Mesenchymal stem cell (in vitro differentiated cells and primary cell): ENCODE measurements around the gene SYF2.
"Not testable (repeated sequence)": the region's sequence is repeated elsewhere in the genome, so short reads cannot be mapped to it uniquely, and the experiment has no call there.

Experiments
- DNase-seq: peaks from one replicate; pipeline ENCODE4 v3.0.0-alpha.2; 2013
- H2AFZ ChIP-seq: one replicate; pipeline ENCODE4 v1.6.1; 2013; ENCODE audit warnings: low read depth, mild to moderate bottlenecking, control low read depth, inconsistent platforms, low read length, moderate library complexity
- H2AK5ac ChIP-seq: 2 replicates; pipeline ENCODE4 v1.6.1; 2013; ENCODE audit warnings: low read length, moderate library complexity, mild to moderate bottlenecking, inconsistent platforms; ENCODE audit not compliant: severe bottlenecking
- H2BK120ac ChIP-seq: one replicate; pipeline ENCODE4 v1.6.1; 2013; ENCODE audit warnings: low read depth, mild to moderate bottlenecking, inconsistent platforms, low read length, moderate library complexity
- H2BK12ac ChIP-seq, 2 experiments: one replicate each; pipeline ENCODE4 v1.6.1; 2013; ENCODE audit warnings: inconsistent platforms in 2 of 2, low read length in 2 of 2, mild to moderate bottlenecking in 2 of 2, moderate library complexity in 2 of 2, control low read depth in 1 of 2
- H2BK15ac ChIP-seq: one replicate; pipeline ENCODE4 v1.6.1; 2013; ENCODE audit warnings: mild to moderate bottlenecking, low read depth, inconsistent platforms; ENCODE audit not compliant: poor library complexity, severe bottlenecking
- H2BK5ac ChIP-seq: 2 replicates; pipeline ENCODE4 v1.6.1; 2013; ENCODE audit warnings: low read depth, mild to moderate bottlenecking, low read length, control low read depth, inconsistent platforms; ENCODE audit not compliant: poor library complexity, severe bottlenecking
- H3K14ac ChIP-seq, 2 experiments: one replicate each; pipeline ENCODE4 v1.6.1; 2013; ENCODE audit warnings: inconsistent platforms in 2 of 2, low read length in 2 of 2, control low read depth in 1 of 2, mild to moderate bottlenecking in 1 of 2, moderate library complexity in 1 of 2
- H3K18ac ChIP-seq, 2 experiments: one replicate each; pipeline ENCODE4 v1.6.1; 2013; ENCODE audit warnings: inconsistent platforms in 2 of 2, low read length in 2 of 2, control low read depth in 1 of 2, low read depth in 1 of 2, mild to moderate bottlenecking in 1 of 2
- H3K23ac ChIP-seq, 2 experiments: one replicate each; pipeline ENCODE4 v1.6.1; 2013; ENCODE audit warnings: inconsistent platforms in 2 of 2, low read length in 2 of 2, mild to moderate bottlenecking in 2 of 2, moderate library complexity in 2 of 2, control low read depth in 1 of 2
- H3K27ac ChIP-seq: 2 replicates; pipeline ENCODE4 v1.5.1; 2013; ENCODE audit warnings: mild to moderate bottlenecking, moderate library complexity, low read length, control low read depth, inconsistent platforms; ENCODE audit not compliant: poor library complexity, severe bottlenecking
- H3K27me3 ChIP-seq, 2 experiments: 2 replicates each; pipeline versions ENCODE4 v1.6.1 to v1.7.0; 2013; ENCODE audit warnings: low read length in 2 of 2, mild to moderate bottlenecking in 2 of 2, moderate library complexity in 2 of 2, control low read depth in 1 of 2, inconsistent platforms in 1 of 2; ENCODE audit not compliant: control insufficient read depth in 1 of 2, insufficient read depth in 1 of 2
- H3K36me3 ChIP-seq, 2 experiments: 2 replicates each; pipeline versions ENCODE4 v1.6.1 to v1.7.0; 2013; ENCODE audit warnings: low read length in 2 of 2, control low read depth in 1 of 2, inconsistent platforms in 1 of 2, low read depth in 1 of 2, mild to moderate bottlenecking in 1 of 2; ENCODE audit not compliant: insufficient read depth in 2 of 2, control insufficient read depth in 1 of 2
- H3K4ac ChIP-seq, 2 experiments: one replicate each; pipeline ENCODE4 v1.6.1; 2013; ENCODE audit warnings: inconsistent platforms in 2 of 2, low read length in 2 of 2, mild to moderate bottlenecking in 2 of 2, moderate library complexity in 2 of 2, control low read depth in 1 of 2, low read depth in 1 of 2
- H3K4me1 ChIP-seq: 2 replicates; pipeline ENCODE4 v1.6.1; 2013; ENCODE audit warnings: low read depth, low read length, control low read depth; ENCODE audit not compliant: control insufficient read depth, insufficient read depth
- H3K4me2 ChIP-seq: 2 replicates; pipeline ENCODE4 v1.6.1; 2013; ENCODE audit warnings: low read length, mild to moderate bottlenecking, inconsistent platforms; ENCODE audit not compliant: poor library complexity, severe bottlenecking
- H3K4me3 ChIP-seq, 2 experiments: 2 replicates each; pipeline versions ENCODE4 v1.5.1 to v1.7.0; 2013; ENCODE audit warnings: low read length in 2 of 2, mild to moderate bottlenecking in 2 of 2, control low read depth in 1 of 2, low read depth in 1 of 2; ENCODE audit not compliant: insufficient read depth in 1 of 2
- H3K79me1 ChIP-seq: replicated peaks from 2 replicates; pipeline ENCODE4 v1.6.1; 2013; ENCODE audit warnings: mild to moderate bottlenecking, control low read depth, low read length, inconsistent platforms; ENCODE audit not compliant: poor library complexity, severe bottlenecking
- H3K9ac ChIP-seq: 2 replicates; pipeline ENCODE4 v1.7.0; 2013; ENCODE audit warnings: mild to moderate bottlenecking, low read length, moderate library complexity
- H3K9me3 ChIP-seq: 2 replicates; pipeline ENCODE4 v1.7.0; 2013; ENCODE audit warnings: mild to moderate bottlenecking, low read length; ENCODE audit not compliant: control insufficient read depth
- H4K8ac ChIP-seq: one replicate; pipeline ENCODE4 v1.6.1; 2013; ENCODE audit warnings: inconsistent platforms, mild to moderate bottlenecking, low read length, moderate library complexity
- H4K91ac ChIP-seq: one replicate; pipeline ENCODE4 v1.6.1; 2013; ENCODE audit warnings: mild to moderate bottlenecking, low read length, inconsistent platforms
- WGBS: methylation state at CpG from one replicate; pipeline ENCODE4 v1.1.7; 2013; ENCODE audit warnings: mixed read lengths; 5-methylcytosine and 5-hydroxymethylcytosine counted together

The SYF2 gene

GRCh38 chr1:25187904-25188303 is 44.4 kb downstream of the SYF2 start:
- not testable (repeated sequence) for H3K36me3 ChIP-seq, H3K4me2 ChIP-seq, H2AFZ ChIP-seq, H2AK5ac ChIP-seq, H3K18ac ChIP-seq, H3K23ac ChIP-seq, H3K14ac ChIP-seq, H3K9ac ChIP-seq, H2BK120ac ChIP-seq, H2BK15ac ChIP-seq, H3K4me1 ChIP-seq, H3K4me3 ChIP-seq, H3K79me1 ChIP-seq, H2BK5ac ChIP-seq, DNase-seq, H3K27ac ChIP-seq, H2BK12ac ChIP-seq, H3K9me3 ChIP-seq, H3K4ac ChIP-seq, H4K8ac ChIP-seq, H4K91ac ChIP-seq
- WGBS: no CpG with 5 or more reads among the region's 3 CpGs
- H3K27me3 ChIP-seq: peaks cover 26 to 58% of the 10 kb centered on the region in 2 experiments

GRCh38 chr1:25187077-25187476 is 45.2 kb downstream of the SYF2 start:
- Histone ChIP-seq H3K4me2 (no peak overlapping the region), H3K27ac (no peak overlapping the region), H2BK12ac (no peak overlapping the region), H3K9me3 (no peaks in the 10 kb centered on the region), H2BK120ac (no peak overlapping the region), H2BK15ac (no peak overlapping the region), H3K4me3 (no peak overlapping the region), H3K4me1 (peaks cover 3% of the 10 kb centered on the region), H3K14ac (no peak overlapping the region), H2AFZ (no peak overlapping the region), H4K8ac (no peak overlapping the region), H3K36me3 (no peaks in the 10 kb centered on the region), H3K18ac (no peak overlapping the region), H3K79me1 (no peaks in the 10 kb centered on the region), H2BK5ac (no peak overlapping the region), H3K27me3 (peaks cover 18 to 50% of the 10 kb centered on the region in 2 experiments), H2AK5ac (no peak overlapping the region), H3K4ac (no peak overlapping the region), H4K91ac (no peak overlapping the region), H3K9ac (no peak overlapping the region), H3K23ac (no peak overlapping the region)
- DNase-seq: no peak
- WGBS: 88% methylated on average over 3 of the region's 5 CpGs

- Histone ChIP-seq H2AK5ac (no peak overlapping the region), H2BK5ac (no peak overlapping the region), H3K9ac (no peak overlapping the region), H2BK120ac (no peak overlapping the region), H3K36me3 (no peaks in the 10 kb centered on the region), H3K9me3 (no peaks in the 10 kb centered on the region), H3K4me3 (no peak overlapping the region), H3K4me2 (no peak overlapping the region), H3K79me1 (no peaks in the 10 kb centered on the region), H2BK15ac (no peak overlapping the region), H3K14ac (no peak overlapping the region), H3K27ac (no peak overlapping the region), H3K4ac (no peak overlapping the region), H3K27me3 (peaks cover 16 to 49% of the 10 kb centered on the region in 2 experiments), H2AFZ (no peak overlapping the region), H3K23ac (no peak overlapping the region), H3K18ac (no peak overlapping the region), H4K8ac (no peak overlapping the region), H4K91ac (no peak overlapping the region), H2BK12ac (no peak overlapping the region), H3K4me1 (peaks cover 3% of the 10 kb centered on the region)
- DNase-seq: no peak
- 86% methylated on average over 14 of the region's 14 CpGs for WGBS
These were observed 45.9 kb downstream of the SYF2 start for GRCh38 chr1:25186161-25187007.

- no peak overlapping the region for H4K91ac ChIP-seq
- no peak overlapping the region for H2AFZ ChIP-seq
- H3K18ac ChIP-seq: no peak overlapping the region
- no peak overlapping the region for H3K23ac ChIP-seq
- no peak overlapping the region for H3K9ac ChIP-seq
- H3K27me3 ChIP-seq: peaks cover 12 to 44% of the 10 kb centered on the region in 2 experiments
- no peak overlapping the region for H3K4me2 ChIP-seq
- H3K4me3 ChIP-seq: no peak overlapping the region
- no peak overlapping the region for H2BK120ac ChIP-seq
- H3K9me3 ChIP-seq: no peaks in the 10 kb centered on the region
- no peak overlapping the region for H2BK5ac ChIP-seq
- no peak overlapping the region for H2BK15ac ChIP-seq
- no peak overlapping the region for H2AK5ac ChIP-seq
- H3K4me1 ChIP-seq: peaks cover 3% of the 10 kb centered on the region
- no peaks in the 10 kb centered on the region for H3K79me1 ChIP-seq
- no peak overlapping the region for H4K8ac ChIP-seq
- H3K36me3 ChIP-seq: no peaks in the 10 kb centered on the region
- WGBS: 67% methylated on average over 10 of the region's 10 CpGs
- H3K4ac ChIP-seq: no peak overlapping the region
- H3K14ac ChIP-seq: no peak overlapping the region
- H2BK12ac ChIP-seq: no peak overlapping the region
- DNase-seq: no peak
- no peak overlapping the region for H3K27ac ChIP-seq
These were observed 46.7 kb downstream of the SYF2 start for GRCh38 chr1:25185409-25186160.
